A549 (cell line): ENCODE measurements around the gene PTPRN2. TPM values are rescaled to one million over a fixed set of nuclear protein-coding genes. Genes with fewer than 3 reads are reported as not detected.

Experiments
- ATAC-seq, 2 experiments: fragments of 200-7000 bp in 1 of 2; fragments of >200 bp in 1 of 2; cut with Nextera tagmentation in 1 of 2; cut with Tn5 transposase in 1 of 2; 3 replicates each; pipeline versions ENCODE4 v1.8.0 to v1.9.1; 2018 to 2020; ENCODE audit warnings: mild to moderate bottlenecking in 1 of 2, moderate library complexity in 1 of 2
- CTCF ChIA-PET: fragments of 300-600 bp; sonication (Branson Sonifier 250); formaldehyde crosslinking; extraction: SDS; loops from one replicate; lab custom pipeline; 2021; ENCODE audit warnings: antibody characterized with exemption, inconsistent platforms; lab: Yijun Ruan, JAX
- POLR2A ChIA-PET: fragments of 350-600 bp; formaldehyde crosslinking; extraction: SDS; loops from one replicate; lab custom pipeline; 2021; ENCODE audit warnings: antibody characterized with exemption, inconsistent platforms; lab: Yijun Ruan, JAX
- DNase-seq, 2 experiments: peaks; one replicate each; pipeline versions ENCODE4 v3.0.0 to v3.0.0-alpha.2; 2011 to 2016; ENCODE audit warnings: low read depth in 1 of 2, low spot score in 1 of 2
- FAIRE-seq: peaks from 2 replicates; lab custom pipeline; 2011; peaks lifted over from hg19 to GRCh38; lab: Jason Lieb, UNC
- H3K27ac ChIP-seq, 2 experiments: fragments of >200 bp; sonication (Bioruptor Twin); formaldehyde crosslinking; 3 replicates each; pipeline ENCODE4 v1.5.1; 2016 to 2017
- H3K4me1 ChIP-seq: fragments of >200 bp; sonication (Bioruptor Twin); formaldehyde crosslinking; 3 replicates; pipeline ENCODE4 v1.6.1; 2016
- H3K4me2 ChIP-seq: fragments of >200 bp; sonication (Bioruptor Twin); formaldehyde crosslinking; 3 replicates; pipeline ENCODE4 v1.6.1; 2016
- H3K4me3 ChIP-seq: fragments of >200 bp; sonication (Bioruptor Twin); formaldehyde crosslinking; 3 replicates; pipeline ENCODE4 v1.5.1; 2016
- H3K9me3 ChIP-seq: fragments of >200 bp; sonication (Bioruptor Twin); formaldehyde crosslinking; 3 replicates; pipeline ENCODE4 v1.6.1; 2016
- CHD2 ChIP-seq: fragments of 150-350 bp; IDR thresholded peaks from 2 replicates; pipeline ENCODE4 v1.6.1; 2014; ENCODE audit warnings: low read length; ENCODE audit not compliant: partially characterized antibody
- EHF ChIP-seq: fragments of 250-450 bp; sonication (Bioruptor Pico); IDR thresholded peaks from 2 replicates; pipeline ENCODE4 v1.5.0; 2020; ENCODE audit warnings: mild to moderate bottlenecking
- HES2 ChIP-seq: fragments of >200 bp; sonication (Bioruptor Twin); formaldehyde crosslinking; IDR thresholded peaks from 2 replicates; pipeline ENCODE4 v1.6.1; 2016
- HEYL ChIP-seq: fragments of 250-450 bp; sonication (Bioruptor Pico); IDR thresholded peaks from 2 replicates; pipeline ENCODE4 v1.8.0; 2021; ENCODE audit warnings: mild to moderate bottlenecking, moderate library complexity
- HOXB5 ChIP-seq: fragments of 250-450 bp; sonication (Bioruptor Pico); IDR thresholded peaks from 2 replicates; pipeline ENCODE4 v1.5.0; 2020; ENCODE audit warnings: mild to moderate bottlenecking, moderate library complexity
- MYC ChIP-seq: IDR thresholded peaks from 2 replicates; pipeline ENCODE4 v1.6.1; 2012; ENCODE audit warnings: mild to moderate bottlenecking, inconsistent platforms, low read length, improper control_type of control experiment, borderline replicate concordance
- NFE2L2 ChIP-seq: fragments of 150-350 bp; conservative IDR thresholded peaks from 2 replicates; pipeline ENCODE4 v1.6.1; 2014; ENCODE audit warnings: low read length
- NPAS2 ChIP-seq: fragments of 250-450 bp; sonication (Bioruptor Pico); IDR thresholded peaks from 2 replicates; pipeline ENCODE4 v1.8.0; 2022; ENCODE audit warnings: mild to moderate bottlenecking, moderate library complexity, borderline replicate concordance
- NR3C1 ChIP-seq: fragments of >200 bp; sonication (Bioruptor Twin); formaldehyde crosslinking; IDR thresholded peaks from 3 replicates; pipeline ENCODE4 v1.6.1; 2017
- PHF8 ChIP-seq: fragments of 200-600 bp; sonication (generic); IDR thresholded peaks from 2 replicates; pipeline ENCODE4 v1.6.1; 2016; ENCODE audit warnings: low read depth, mild to moderate bottlenecking, antibody characterized with exemption, moderate library complexity, borderline replicate concordance
- RAD21 ChIP-seq, 2 experiments: fragments of >200 bp in 1 of 2; sonication (Bioruptor Twin) in 1 of 2; formaldehyde crosslinking in 1 of 2; IDR thresholded peaks in 1 of 2; conservative IDR thresholded peaks in 1 of 2; 2 replicates in 1 of 2; 3 replicates in 1 of 2; pipeline ENCODE4 v1.6.1; 2012 to 2018; ENCODE audit warnings: inconsistent platforms in 1 of 2
- RCOR1 ChIP-seq: fragments of 150-350 bp; IDR thresholded peaks from 2 replicates; pipeline ENCODE4 v1.6.1; 2014; ENCODE audit warnings: antibody characterized with exemption, low read length, low read depth
- SREBF2 ChIP-seq: fragments of 450-650 bp; IDR thresholded peaks from 2 replicates; pipeline ENCODE4 v1.6.1; 2014; ENCODE audit warnings: mild to moderate bottlenecking, moderate library complexity
- TFCP2L1 ChIP-seq: fragments of 250-450 bp; sonication (Bioruptor Pico); IDR thresholded peaks from 2 replicates; pipeline ENCODE4 v1.5.0; 2021; ENCODE audit warnings: mild to moderate bottlenecking
- TP53 ChIP-seq: fragments of 250-450 bp; sonication (Bioruptor Pico); IDR thresholded peaks from 2 replicates; pipeline ENCODE4 v1.5.0; 2021; ENCODE audit warnings: mild to moderate bottlenecking, moderate library complexity
- ZC3H11A ChIP-seq: fragments of 450-650 bp; IDR thresholded peaks from 2 replicates; pipeline ENCODE4 v1.6.1; 2014; ENCODE audit warnings: antibody characterized with exemption, mild to moderate bottlenecking
- ZNF302 ChIP-seq: fragments of 250-450 bp; sonication (Bioruptor Pico); IDR thresholded peaks from 2 replicates; pipeline ENCODE4 v1.9.0; 2021; ENCODE audit warnings: inconsistent platforms, mild to moderate bottlenecking, moderate library complexity
- ZSCAN20 ChIP-seq: fragments of 250-450 bp; sonication (Bioruptor Pico); IDR thresholded peaks from 2 replicates; pipeline ENCODE4 v1.8.0; 2022; ENCODE audit warnings: mild to moderate bottlenecking, moderate library complexity
- WGBS: methylation state at CpG from one replicate; pipeline ENCODE4 v1.1.6; 2017; ENCODE audit errors: missing lambda C conversion rate; 5-methylcytosine and 5-hydroxymethylcytosine counted together
- polyA plus RNA-seq, 4 experiments: library from polyadenylated mRNA; depleted of rRNA in 3 of 4; stranded (reverse); fragments of >200 nt; fragmentation: RNase III in 1 of 4; extraction: RNeasy Plus Mini Kit Qiagen cat#74134 plus additional on column Dnase treatment in 1 of 4; gene quantifications; 2 replicates in 3 of 4; 3 replicates in 1 of 4; pipeline ENCODE4 v1.2.3, GENCODE V29; 2011 to 2017
- TF ChIP-seq, protein P1 (sequence below): IDR thresholded peaks from 2 replicates; pipeline ENCODE4 v1.6.1; 2012
- TF ChIP-seq, protein P2 (sequence below): fragments of 150-350 bp; IDR thresholded peaks from 2 replicates; pipeline ENCODE4 v1.6.1; 2014; ENCODE audit warnings: low read depth, mild to moderate bottlenecking, low read length
- TF ChIP-seq, protein P3 (sequence below): fragments of >200 bp; sonication (Bioruptor Twin); formaldehyde crosslinking; IDR thresholded peaks from 3 replicates; pipeline ENCODE4 v1.6.1; 2016

The PTPRN2 gene
- polyA plus RNA-seq, 2 of the 4 experiments (the other 2 are of a cell fraction), result 0.41 to 1.2 TPM

- H3K4me2 ChIP-seq, result no peak overlapping the region
- no peak overlapping the region for H3K4me3 ChIP-seq
- peaks cover 5% of the 10 kb centered on the region; the same call in 1 of the 3 replicates for H3K9me3 ChIP-seq
- H3K4me1 ChIP-seq, result no peaks in the 10 kb centered on the region
- ATAC-seq (no peak), FAIRE-seq (no peak), DNase-seq (no peak)
- no peak overlapping the region for H3K27ac ChIP-seq
- TF ChIP-seq RCOR1 (no peak), NR3C1 (no peak), SREBF2 (no peak)
- TF ChIP-seq, all 56 proteins: peak for 0
- WGBS, result 46% methylated on average over 11 of the region's 13 CpGs
- CTCF ChIA-PET, result no interaction called here
- POLR2A ChIA-PET, result no interaction called here
Observed at GRCh38 chr7:158322616-158323530, 264.8 kb downstream of the PTPRN2 start.

DNA sequence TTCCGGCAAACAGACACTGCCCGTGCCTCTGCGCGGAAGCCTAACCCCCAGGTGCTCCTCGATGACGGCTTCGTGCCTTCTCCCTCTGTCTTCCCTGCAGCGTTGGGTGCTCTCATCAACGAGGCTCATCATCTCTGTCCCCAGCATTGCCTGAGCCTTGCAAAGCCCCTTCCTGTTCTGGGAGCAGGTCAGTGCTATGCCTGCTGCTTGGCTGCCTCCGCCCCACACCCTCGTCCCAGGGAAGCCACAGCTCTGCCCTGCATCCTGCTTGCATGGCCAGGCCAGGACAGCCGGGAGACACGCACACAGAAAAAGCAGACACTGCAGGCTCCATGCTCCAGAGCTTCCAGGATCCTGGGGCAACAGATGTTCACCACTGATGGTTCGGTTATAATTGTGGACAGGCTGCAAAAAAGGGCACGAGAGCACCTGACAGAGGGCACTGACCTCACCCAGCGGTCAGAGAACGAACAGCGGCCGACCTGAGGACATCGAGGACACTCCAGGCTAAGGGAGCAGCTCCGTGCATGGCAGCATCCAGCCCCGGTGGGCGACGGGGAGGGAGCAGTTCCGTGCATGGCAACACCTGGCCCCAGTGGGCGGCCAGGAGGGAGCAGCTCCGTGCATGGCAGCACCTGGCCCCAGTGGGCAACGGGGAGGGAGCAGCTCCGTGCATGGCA lies 265.5 kb downstream of the PTPRN2 start:
- Histone ChIP-seq H3K4me1 (no peaks in the 10 kb centered on the region), H3K9me3 (no peaks in the 10 kb centered on the region; the same call in 2 of the 3 replicates), H3K27ac (no peak overlapping the region), H3K4me3 (no peak overlapping the region), H3K4me2 (no peak overlapping the region)
- ChIA-PET CTCF (interaction anchor here (1.5 kb wide), 1 partner anchor 319 kb away, joined by 3 read pairs; no protein-coding TSS in a partner anchor), POLR2A (no interaction called here)
- TF ChIP-seq HES2 (no peak), EHF (CRISPR knock-in tag) (no peak), TFCP2L1 (CRISPR knock-in tag) (no peak), HEYL (CRISPR knock-in tag) (no peak), NR3C1 (no peak), HOXB5 (CRISPR knock-in tag) (no peak), NFE2L2 (no peak)
- FAIRE-seq (no peak), DNase-seq (no peak), ATAC-seq (no peak)
- WGBS, result 47% methylated on average over 23 of the region's 29 CpGs

DNA sequence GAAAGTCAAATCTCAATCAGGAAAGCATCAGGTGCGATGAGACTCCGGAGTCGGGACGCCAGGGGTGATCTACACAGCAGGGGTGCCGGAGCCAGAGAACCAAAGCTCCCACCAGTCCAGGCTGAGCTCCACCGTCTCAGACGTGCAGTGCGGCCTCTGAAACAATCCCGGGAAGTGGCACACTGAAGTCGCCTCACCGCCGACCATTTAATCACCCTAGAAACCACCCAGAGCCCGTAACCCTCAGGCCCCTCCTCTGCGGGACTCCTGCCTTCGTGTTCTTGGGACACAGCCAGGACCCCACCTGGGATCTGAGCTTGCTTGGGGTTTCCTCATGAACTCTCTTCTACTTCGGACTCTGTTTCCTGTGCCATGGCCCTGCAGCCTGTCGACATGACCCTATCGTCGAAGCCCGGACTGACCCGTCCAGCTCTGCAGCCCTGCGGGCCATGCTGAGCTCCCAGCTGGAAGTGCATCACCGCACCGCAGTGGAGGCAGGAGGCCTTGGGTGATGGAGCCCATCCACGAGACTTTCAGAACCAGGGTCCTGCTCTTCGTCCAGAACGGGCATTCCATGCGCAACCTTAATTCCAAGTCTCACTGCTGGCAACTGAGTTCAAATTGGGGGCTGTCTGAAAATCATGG lies 266.4 kb downstream of the PTPRN2 start:
- FAIRE-seq (no peak), ATAC-seq (no peak), DNase-seq (no peak)
- no peak overlapping the region for H3K4me3 ChIP-seq
- no peak overlapping the region for H3K27ac ChIP-seq
- H3K4me2 ChIP-seq, result no peak overlapping the region
- WGBS, result 62% methylated on average over 22 of the region's 28 CpGs
- H3K9me3 ChIP-seq, result no peaks in the 10 kb centered on the region
- no peak for TF ChIP-seq ZC3H11A
- TF ChIP-seq NPAS2 (CRISPR knock-in tag), result no peak
- TF ChIP-seq, protein P1, sequence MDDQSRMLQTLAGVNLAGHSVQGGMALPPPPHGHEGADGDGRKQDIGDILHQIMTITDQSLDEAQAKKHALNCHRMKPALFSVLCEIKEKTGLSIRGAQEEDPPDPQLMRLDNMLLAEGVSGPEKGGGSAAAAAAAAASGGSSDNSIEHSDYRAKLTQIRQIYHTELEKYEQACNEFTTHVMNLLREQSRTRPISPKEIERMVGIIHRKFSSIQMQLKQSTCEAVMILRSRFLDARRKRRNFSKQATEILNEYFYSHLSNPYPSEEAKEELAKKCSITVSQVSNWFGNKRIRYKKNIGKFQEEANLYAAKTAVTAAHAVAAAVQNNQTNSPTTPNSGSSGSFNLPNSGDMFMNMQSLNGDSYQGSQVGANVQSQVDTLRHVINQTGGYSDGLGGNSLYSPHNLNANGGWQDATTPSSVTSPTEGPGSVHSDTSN, result no peak
- no peak for TF ChIP-seq CHD2
- no peak for TF ChIP-seq TP53
- TF ChIP-seq ZSCAN20 (CRISPR knock-in tag), result no peak
- TF ChIP-seq RAD21 (conservative IDR thresholded peaks at IDR 0.05 in 1 of 2, IDR thresholded peaks at IDR 0.05 in 1 of 2), result no peak
- ChIA-PET CTCF (interaction anchor here (1.5 kb wide), 1 partner anchor 318 kb away, joined by 3 read pairs; no protein-coding TSS in a partner anchor), POLR2A (no interaction called here)
- no peaks in the 10 kb centered on the region for H3K4me1 ChIP-seq

DNA sequence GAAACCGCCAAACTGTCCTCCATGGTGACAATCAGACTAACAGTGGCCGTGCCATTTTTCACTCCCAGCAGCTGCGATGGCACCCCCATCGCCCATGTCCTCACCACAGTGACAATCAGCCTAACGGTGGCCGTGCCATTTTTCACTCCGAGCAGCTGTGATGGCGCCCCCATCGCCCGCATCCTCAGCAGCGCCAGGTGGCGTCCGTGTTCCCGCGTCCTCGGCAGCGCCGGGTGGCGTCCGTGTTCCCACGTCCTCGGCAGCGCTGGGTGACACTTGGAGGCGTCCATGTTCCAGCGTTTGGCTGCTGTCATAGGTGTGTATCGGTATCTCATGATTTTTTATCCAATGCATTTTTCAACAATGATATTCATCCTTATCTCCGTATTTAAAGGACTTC lies 267.3 kb downstream of the PTPRN2 start:
- DNase-seq (no peak), FAIRE-seq (no peak), ATAC-seq (no peak)
- Histone ChIP-seq H3K4me3 (no peak overlapping the region), H3K9me3 (no peaks in the 10 kb centered on the region), H3K27ac (no peak overlapping the region), H3K4me2 (no peak overlapping the region), H3K4me1 (no peaks in the 10 kb centered on the region)
- WGBS, result 68% methylated on average over 26 of the region's 27 CpGs
- ChIA-PET POLR2A (no interaction called here), CTCF (no interaction called here)
- TF ChIP-seq HES2 (no peak), ZNF302 (no peak), MYC (no peak), PHF8 (no peak)
- TF ChIP-seq, protein P2, sequence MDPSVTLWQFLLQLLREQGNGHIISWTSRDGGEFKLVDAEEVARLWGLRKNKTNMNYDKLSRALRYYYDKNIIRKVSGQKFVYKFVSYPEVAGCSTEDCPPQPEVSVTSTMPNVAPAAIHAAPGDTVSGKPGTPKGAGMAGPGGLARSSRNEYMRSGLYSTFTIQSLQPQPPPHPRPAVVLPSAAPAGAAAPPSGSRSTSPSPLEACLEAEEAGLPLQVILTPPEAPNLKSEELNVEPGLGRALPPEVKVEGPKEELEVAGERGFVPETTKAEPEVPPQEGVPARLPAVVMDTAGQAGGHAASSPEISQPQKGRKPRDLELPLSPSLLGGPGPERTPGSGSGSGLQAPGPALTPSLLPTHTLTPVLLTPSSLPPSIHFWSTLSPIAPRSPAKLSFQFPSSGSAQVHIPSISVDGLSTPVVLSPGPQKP, result no peak
- TF ChIP-seq, protein P3, sequence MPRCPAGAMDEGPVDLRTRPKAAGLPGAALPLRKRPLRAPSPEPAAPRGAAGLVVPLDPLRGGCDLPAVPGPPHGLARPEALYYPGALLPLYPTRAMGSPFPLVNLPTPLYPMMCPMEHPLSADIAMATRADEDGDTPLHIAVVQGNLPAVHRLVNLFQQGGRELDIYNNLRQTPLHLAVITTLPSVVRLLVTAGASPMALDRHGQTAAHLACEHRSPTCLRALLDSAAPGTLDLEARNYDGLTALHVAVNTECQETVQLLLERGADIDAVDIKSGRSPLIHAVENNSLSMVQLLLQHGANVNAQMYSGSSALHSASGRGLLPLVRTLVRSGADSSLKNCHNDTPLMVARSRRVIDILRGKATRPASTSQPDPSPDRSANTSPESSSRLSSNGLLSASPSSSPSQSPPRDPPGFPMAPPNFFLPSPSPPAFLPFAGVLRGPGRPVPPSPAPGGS, result no peak
